H1 (cell line): ENCODE results near the gene SAPCD1. TPM values are rescaled to one million over a fixed set of nuclear protein-coding genes. Genes with fewer than 3 reads are reported as not detected.

Source experiments
- CTCF ChIA-PET: fragments of 300-600 bp; sonication (Branson Sonifier 250); formaldehyde crosslinking; loops from one replicate; lab custom pipeline; 2021; ENCODE audit not compliant: partially characterized antibody; lab: Charles Lee
- POLR2A ChIA-PET: fragments of 300-600 bp; sonication (Branson Sonifier 250); formaldehyde crosslinking; loops from one replicate; lab custom pipeline; 2021; ENCODE audit warnings: inconsistent platforms; ENCODE audit not compliant: partially characterized antibody; lab: Charles Lee
- DNase-seq, 2 experiments: peaks; one replicate each; pipeline versions ENCODE4 v3.0.0 to v3.0.0-alpha.2; 2010 to 2022; ENCODE audit warnings: low spot score in 2 of 2, low read depth in 1 of 2, mixed read lengths in 1 of 2
- FAIRE-seq: peaks from 2 replicates; lab custom pipeline; 2011; peaks lifted over from hg19 to GRCh38; lab: Jason Lieb, UNC
- H2AFZ ChIP-seq: 2 replicates; pipeline ENCODE4 v1.8.1; 2012; ENCODE audit warnings: low read length, inconsistent platforms
- H2AK5ac ChIP-seq: 2 replicates; pipeline ENCODE4 v1.6.1; 2013; ENCODE audit warnings: low read depth, low read length
- H2BK120ac ChIP-seq: replicated peaks from 2 replicates; pipeline ENCODE3; 2013; ENCODE audit warnings: low read depth, low read length, inconsistent platforms
- H2BK12ac ChIP-seq: 2 replicates; pipeline ENCODE4 v1.6.1; 2013; ENCODE audit warnings: low read depth, low read length
- H2BK15ac ChIP-seq: 2 replicates; pipeline ENCODE4 v1.6.1; 2013; ENCODE audit warnings: low read length
- H2BK20ac ChIP-seq: 2 replicates; pipeline ENCODE4 v1.6.1; 2013; ENCODE audit warnings: low read length
- H2BK5ac ChIP-seq: 2 replicates; pipeline ENCODE4 v1.6.1; 2013; ENCODE audit warnings: low read depth, low read length
- H3K14ac ChIP-seq: 2 replicates; pipeline ENCODE4 v1.6.1; 2013; ENCODE audit warnings: inconsistent platforms; ENCODE audit not compliant: insufficient read length
- H3K18ac ChIP-seq: 2 replicates; pipeline ENCODE4 v1.6.1; 2013; ENCODE audit warnings: low read length; ENCODE audit errors: extremely low read depth
- H3K23ac ChIP-seq: 2 replicates; pipeline ENCODE4 v1.6.1; 2013; ENCODE audit warnings: inconsistent platforms; ENCODE audit not compliant: insufficient read length
- H3K23me2 ChIP-seq: 2 replicates; pipeline ENCODE4 v1.6.1; 2013; ENCODE audit warnings: low read depth, low read length
- H3K27ac ChIP-seq: 2 replicates; pipeline ENCODE4 v1.6.1; 2011; ENCODE audit warnings: low read depth, low read length, inconsistent platforms
- H3K27me3 ChIP-seq, 4 experiments: replicated peaks in 1 of 4; 1 replicate in 1 of 4; 2 replicates in 3 of 4; pipeline versions ENCODE4 v1.6.1 to v1.8.1; 2011 to 2013; ENCODE audit warnings: low read length in 3 of 4, mild to moderate bottlenecking in 3 of 4, inconsistent platforms in 2 of 4, mixed read lengths in 2 of 4, moderate library complexity in 1 of 4; ENCODE audit not compliant: control insufficient read depth in 3 of 4, insufficient read depth in 3 of 4; ENCODE audit errors: extremely low read depth in 1 of 4
- H3K36me3 ChIP-seq, 4 experiments: 2 replicates each; pipeline versions ENCODE4 v1.6.1 to v1.8.1; 2011 to 2013; ENCODE audit warnings: mild to moderate bottlenecking in 4 of 4, low read length in 3 of 4, moderate library complexity in 2 of 4, control low read depth in 1 of 4, inconsistent platforms in 1 of 4; ENCODE audit not compliant: insufficient read depth in 4 of 4, control insufficient read depth in 2 of 4
- H3K4ac ChIP-seq: replicated peaks from 2 replicates; pipeline ENCODE3; 2013; ENCODE audit warnings: low read length, low read depth, mixed read lengths, inconsistent platforms; ENCODE audit not compliant: insufficient read length
- H3K4me1 ChIP-seq, 4 experiments: replicated peaks in 1 of 4; 1 replicate in 1 of 4; 2 replicates in 3 of 4; pipeline versions ENCODE4 v1.6.1 to v1.8.1; 2011 to 2013; ENCODE audit warnings: low read length in 3 of 4, inconsistent platforms in 2 of 4, mixed read lengths in 1 of 4; ENCODE audit not compliant: insufficient read depth in 4 of 4, control insufficient read depth in 3 of 4
- H3K4me2 ChIP-seq, 2 experiments: 2 replicates each; pipeline versions ENCODE4 v1.6.1 to v1.8.1; 2011 to 2013; ENCODE audit warnings: low read depth in 2 of 2, low read length in 2 of 2, control low read depth in 1 of 2, inconsistent platforms in 1 of 2, mild to moderate bottlenecking in 1 of 2; ENCODE audit not compliant: insufficient read depth in 1 of 2
- H3K4me3 ChIP-seq, 4 experiments: fragments of 200-600, 300-600 bp in 1 of 4; sonication (generic), shearing (Covaris generic), sonication (Bioruptor Twin) in 1 of 4; 2 replicates each; pipeline versions ENCODE4 v1.5.1 to v1.8.1; 2011 to 2016; ENCODE audit warnings: low read length in 4 of 4, low read depth in 3 of 4, control low read depth in 2 of 4, inconsistent platforms in 2 of 4, mild to moderate bottlenecking in 2 of 4, mixed read lengths in 1 of 4, moderate library complexity in 1 of 4; ENCODE audit not compliant: insufficient read depth in 2 of 4; ENCODE audit errors: extremely low read depth in 1 of 4
- H3K56ac ChIP-seq: replicated peaks from 2 replicates; pipeline ENCODE3; 2013; ENCODE audit warnings: low read depth, mild to moderate bottlenecking, mixed read lengths, low read length, inconsistent platforms; ENCODE audit not compliant: insufficient read length
- H3K79me1 ChIP-seq: 2 replicates; pipeline ENCODE4 v1.6.1; 2013; ENCODE audit warnings: low read depth, low read length, control low read depth
- H3K79me2 ChIP-seq, 2 experiments: 2 replicates each; pipeline versions ENCODE4 v1.6.1 to v1.8.1; 2012 to 2013; ENCODE audit warnings: low read length in 2 of 2, mild to moderate bottlenecking in 2 of 2, inconsistent platforms in 1 of 2; ENCODE audit not compliant: insufficient read depth in 2 of 2, control insufficient read depth in 1 of 2
- H3K9ac ChIP-seq, 4 experiments: replicated peaks in 1 of 4; 1 replicate in 1 of 4; 2 replicates in 3 of 4; pipeline versions ENCODE4 v1.6.1 to v1.8.1; 2011 to 2013; ENCODE audit warnings: low read depth in 3 of 4, low read length in 3 of 4, control low read depth in 2 of 4, mild to moderate bottlenecking in 2 of 4, moderate library complexity in 2 of 4, inconsistent platforms in 1 of 4; ENCODE audit errors: extremely low read depth in 1 of 4
- H3K9me3 ChIP-seq, 2 experiments: 2 replicates each; pipeline versions ENCODE4 v1.6.1 to v1.8.1; 2012 to 2013; ENCODE audit warnings: mild to moderate bottlenecking in 2 of 2, moderate library complexity in 2 of 2, control low read depth in 1 of 2, inconsistent platforms in 1 of 2, low read depth in 1 of 2, low read length in 1 of 2, mixed read lengths in 1 of 2; ENCODE audit not compliant: insufficient read depth in 2 of 2
- H4K20me1 ChIP-seq, 2 experiments: replicated peaks in 1 of 2; 2 replicates each; pipeline versions ENCODE3 to v1.8.1; 2011 to 2013; ENCODE audit warnings: inconsistent platforms in 2 of 2, low read length in 2 of 2, mild to moderate bottlenecking in 1 of 2; ENCODE audit not compliant: insufficient read depth in 2 of 2, control insufficient read depth in 1 of 2
- H4K5ac ChIP-seq: 2 replicates; pipeline ENCODE4 v1.6.1; 2013; ENCODE audit warnings: low read length, low read depth, mixed read lengths, inconsistent platforms; ENCODE audit not compliant: insufficient read length
- H4K8ac ChIP-seq: 2 replicates; pipeline ENCODE4 v1.8.0; 2013; ENCODE audit warnings: mild to moderate bottlenecking, moderate library complexity, low read length, inconsistent platforms; ENCODE audit not compliant: insufficient read depth; ENCODE audit errors: extremely low read depth
- H4K91ac ChIP-seq: replicated peaks from 2 replicates; pipeline ENCODE3; 2013; ENCODE audit warnings: low read length, mixed read lengths, inconsistent platforms; ENCODE audit not compliant: insufficient read length
- CEBPB ChIP-seq: IDR thresholded peaks from 2 replicates; pipeline ENCODE4 v1.6.1; 2012; ENCODE audit warnings: low read depth, low read length
- EGR1 ChIP-seq: IDR thresholded peaks from 2 replicates; pipeline ENCODE4 v1.6.1; 2011; ENCODE audit warnings: low read depth, low read length, borderline replicate concordance
- EZH2 ChIP-seq: fragments of 200-600 bp; sonication (generic); IDR thresholded peaks from 2 replicates; pipeline ENCODE4 v1.7.1; 2012; ENCODE audit warnings: low read depth, mild to moderate bottlenecking, moderate library complexity, low read length, inconsistent platforms; ENCODE audit not compliant: severe bottlenecking
- GABPA ChIP-seq: IDR thresholded peaks from 2 replicates; pipeline ENCODE4 v1.6.1; 2011; ENCODE audit warnings: mild to moderate bottlenecking, low read length, moderate library complexity, borderline replicate concordance; ENCODE audit not compliant: insufficient read depth
- HDAC2 ChIP-seq, 2 experiments: fragments of 300-600 bp in 1 of 2; sonication (generic) in 1 of 2; IDR thresholded peaks; 2 replicates each; pipeline ENCODE4 v1.6.1; 2011 to 2012; ENCODE audit warnings: low read depth in 2 of 2, low read length in 2 of 2, mild to moderate bottlenecking in 2 of 2, moderate library complexity in 2 of 2, borderline replicate concordance in 1 of 2, inconsistent platforms in 1 of 2
- KDM1A ChIP-seq: fragments of 200-600, 300-600 bp; sonication (generic); IDR thresholded peaks from 2 replicates; pipeline ENCODE4 v1.7.1; 2016; ENCODE audit warnings: mild to moderate bottlenecking, low read length, borderline replicate concordance
- POLR2A ChIP-seq, 2 experiments: IDR thresholded peaks; 1 replicate in 1 of 2; 2 replicates in 1 of 2; pipeline ENCODE4 v1.6.1; 2011; ENCODE audit warnings: low read depth in 2 of 2, low read length in 2 of 2, mild to moderate bottlenecking in 2 of 2; ENCODE audit errors: control extremely low read depth in 1 of 2
- RAD21 ChIP-seq, 2 experiments: IDR thresholded peaks in 1 of 2; conservative IDR thresholded peaks in 1 of 2; 2 replicates each; pipeline ENCODE4 v1.6.1; 2011; ENCODE audit warnings: low read depth in 2 of 2, low read length in 2 of 2, improper control_type of control experiment in 1 of 2, inconsistent platforms in 1 of 2, mild to moderate bottlenecking in 1 of 2, moderate library complexity in 1 of 2
- RBBP5 ChIP-seq: IDR thresholded peaks from 2 replicates; pipeline ENCODE4 v1.7.1; 2012; ENCODE audit warnings: low read depth, mild to moderate bottlenecking, inconsistent platforms, low read length, moderate library complexity, borderline replicate concordance
- SRF ChIP-seq: IDR thresholded peaks from 2 replicates; pipeline ENCODE4 v1.6.1; 2011; ENCODE audit warnings: mild to moderate bottlenecking, low read depth, low read length, moderate library complexity
- SUZ12 ChIP-seq: fragments of 200-600 bp; sonication (generic); IDR thresholded peaks from 2 replicates; pipeline ENCODE4 v1.6.1; 2012; ENCODE audit warnings: mild to moderate bottlenecking, inconsistent platforms, low read length, moderate library complexity, mixed read lengths
- WGBS, 2 experiments: shearing (Covaris generic) in 1 of 2; methylation state at CpG; one replicate each; pipeline versions ENCODE4 v1.1.6 to v1.1.7; 2013 to 2015; ENCODE audit warnings: low lambda C conversion rate in 2 of 2, mixed read lengths in 2 of 2, inconsistent platforms in 1 of 2, low coverage in 1 of 2, missing lambda C conversion rate in 1 of 2; ENCODE audit not compliant: insufficient replicate concordance in 2 of 2, insufficient coverage in 1 of 2, insufficient read length in 1 of 2; ENCODE audit errors: extremely low coverage in 1 of 2, missing lambda C conversion rate in 1 of 2; 5-methylcytosine and 5-hydroxymethylcytosine counted together
- polyA plus RNA-seq, 7 experiments: library from polyadenylated mRNA; depleted of rRNA in 3 of 7; stranded (reverse) in 5 of 7; unstranded in 2 of 7; fragments of >200 nt in 5 of 7; fragments of 200-250 nt in 2 of 7; gene quantifications; 1 replicate in 5 of 7; 2 replicates in 1 of 7; 4 replicates in 1 of 7; pipeline versions ENCODE4 v1.2.1 to v1.2.3, GENCODE V29; 2011 to 2013; ENCODE audit warnings: missing spikeins in 2 of 7, mixed read lengths in 2 of 7
- total RNA-seq: library from RNA; stranded (reverse); fragmentation: NEBNext Ultra II Directional; extraction: Animal tissue kit (Norgen Biotek cat#: 25700); gene quantifications from 2 replicates; pipeline ENCODE4 v1.2.1, GENCODE V29; 2021
- TF ChIP-seq, protein P1 (sequence below): IDR thresholded peaks from 2 replicates; pipeline ENCODE4 v1.6.1; 2011; ENCODE audit warnings: low read length, improper control_type of control experiment

The SAPCD1 gene
- total and polyA plus RNA-seq, 2 of the 8 experiments (the other 6 are each of a cell fraction or from before 2014, with no cell fraction given): 3.1 to 5.9 TPM

DNA sequence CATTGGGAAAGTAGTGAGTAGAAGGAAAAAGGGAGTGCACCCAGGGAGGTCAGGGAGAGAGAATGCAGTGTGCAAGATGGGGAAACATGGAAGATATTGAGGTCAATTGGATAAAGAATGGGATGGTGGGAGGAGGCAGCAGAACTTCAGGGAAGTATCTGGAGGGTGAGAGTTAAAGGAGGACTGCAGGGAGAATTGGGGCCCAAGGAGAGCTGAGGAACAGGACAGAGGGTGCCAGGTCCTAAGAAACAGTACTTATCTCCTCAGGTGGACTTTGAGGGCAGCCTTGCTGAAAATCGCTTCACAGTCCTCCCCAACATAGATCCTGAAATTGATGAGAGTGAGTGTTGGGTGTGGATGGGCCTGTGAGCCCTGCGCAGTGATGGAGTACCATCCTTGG is 4.2 kb upstream of the SAPCD1 start:
- Histone ChIP-seq H2AK5ac (no peak overlapping the region), H4K8ac (no peak overlapping the region; the same call in 1 of the 2 replicates), H3K4ac (no peak overlapping the region), H3K23ac (no peak overlapping the region), H2BK120ac (no peak overlapping the region), H3K4me2 (no peak overlapping the region), H2AFZ (no peak overlapping the region), H3K27ac (no peak overlapping the region), H3K36me3 (peaks cover 0 to 16% (median 1%) of the 10 kb centered on the region in 4 experiments; a peak in 3 of 8 replicates), H2BK15ac (no peak overlapping the region), H3K79me2 (no peaks in the 10 kb centered on the region), H2BK20ac (no peak overlapping the region), H3K9ac (no peak overlapping the region), H3K14ac (no peak overlapping the region), H3K4me1 (peaks cover 0 to 2% (median 0%) of the 10 kb centered on the region in 4 experiments; a peak in 2 of 7 replicates), H3K4me3 (no peak overlapping the region), H2BK12ac (no peak overlapping the region), H4K20me1 (no peaks in the 10 kb centered on the region), H2BK5ac (no peak overlapping the region), H3K56ac (no peak overlapping the region), H3K18ac (no peak overlapping the region), H4K5ac (no peak overlapping the region), H3K9me3 (no peaks in the 10 kb centered on the region), H3K79me1 (no peaks in the 10 kb centered on the region), H4K91ac (no peak overlapping the region), H3K23me2 (no peaks in the 10 kb centered on the region; the same call in 1 of the 2 replicates), H3K27me3 (no peaks in the 10 kb centered on the region)
- no peak for FAIRE-seq
- DNase-seq: no peak
- ChIA-PET CTCF (interaction anchor here (0.9 to 3.0 kb wide), 10 partner anchors 9 to 163 kb away, joined by 3 to 22 read pairs (median 5); partner anchors contain the start of gene DDAH2), POLR2A (interaction anchor here (1.1 to 6.3 kb wide), 8 partner anchors 9 to 118 kb away, joined by 3 to 38 read pairs (median 4); partner anchors contain the start of genes HSPA1B, LSM2 and MSH5)
- 88% methylated on average over 2 of the region's 2 CpGs; no CpG with 5 or more reads in 1 of the 2 experiments for WGBS, 2 experiments
- no peak for TF ChIP-seq HDAC2 (IDR thresholded peaks at IDR 0.05; ENCODE audit: borderline replicate concordance in 1 of 2, low read depth in 2 of 2, low read length in 2 of 2)
- TF ChIP-seq RAD21 (IDR thresholded peaks at IDR 0.05 in 1 of 2, conservative IDR thresholded peaks at IDR 0.05 in 1 of 2; ENCODE audit: low read depth in 2 of 2, low read length in 2 of 2): no peak
- no peak for TF ChIP-seq SUZ12
- TF ChIP-seq, protein P1, sequence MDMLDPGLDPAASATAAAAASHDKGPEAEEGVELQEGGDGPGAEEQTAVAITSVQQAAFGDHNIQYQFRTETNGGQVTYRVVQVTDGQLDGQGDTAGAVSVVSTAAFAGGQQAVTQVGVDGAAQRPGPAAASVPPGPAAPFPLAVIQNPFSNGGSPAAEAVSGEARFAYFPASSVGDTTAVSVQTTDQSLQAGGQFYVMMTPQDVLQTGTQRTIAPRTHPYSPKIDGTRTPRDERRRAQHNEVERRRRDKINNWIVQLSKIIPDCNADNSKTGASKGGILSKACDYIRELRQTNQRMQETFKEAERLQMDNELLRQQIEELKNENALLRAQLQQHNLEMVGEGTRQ: no peak
- no peak for TF ChIP-seq GABPA
- no peak for TF ChIP-seq SRF
- no peak for TF ChIP-seq POLR2A (IDR thresholded peaks at IDR 0.05; ENCODE audit: control extremely low read depth in 1 of 2, low read depth in 2 of 2, low read length in 2 of 2)
- no peak for TF ChIP-seq EZH2
- no peak for TF ChIP-seq RBBP5
- TF ChIP-seq CEBPB: no peak
- no peak for TF ChIP-seq EGR1
- TF ChIP-seq KDM1A: no peak
